Hematopoietic multipotent progenitor cell treated with erythropoietin and hydrocortisone succinate and interleukin-3 and kit ligand, for 6 days (in vitro differentiated cells): ENCODE results near the gene CLEC2D.
"Not testable (repeated sequence)": the region's sequence is repeated elsewhere in the genome, so short reads cannot be mapped to it uniquely, and the experiment has no call there.

Experiments
- DNase-seq: peaks from one replicate; pipeline ENCODE4 v3.0.0-alpha.2; 2015

CLEC2D gene

DNA sequence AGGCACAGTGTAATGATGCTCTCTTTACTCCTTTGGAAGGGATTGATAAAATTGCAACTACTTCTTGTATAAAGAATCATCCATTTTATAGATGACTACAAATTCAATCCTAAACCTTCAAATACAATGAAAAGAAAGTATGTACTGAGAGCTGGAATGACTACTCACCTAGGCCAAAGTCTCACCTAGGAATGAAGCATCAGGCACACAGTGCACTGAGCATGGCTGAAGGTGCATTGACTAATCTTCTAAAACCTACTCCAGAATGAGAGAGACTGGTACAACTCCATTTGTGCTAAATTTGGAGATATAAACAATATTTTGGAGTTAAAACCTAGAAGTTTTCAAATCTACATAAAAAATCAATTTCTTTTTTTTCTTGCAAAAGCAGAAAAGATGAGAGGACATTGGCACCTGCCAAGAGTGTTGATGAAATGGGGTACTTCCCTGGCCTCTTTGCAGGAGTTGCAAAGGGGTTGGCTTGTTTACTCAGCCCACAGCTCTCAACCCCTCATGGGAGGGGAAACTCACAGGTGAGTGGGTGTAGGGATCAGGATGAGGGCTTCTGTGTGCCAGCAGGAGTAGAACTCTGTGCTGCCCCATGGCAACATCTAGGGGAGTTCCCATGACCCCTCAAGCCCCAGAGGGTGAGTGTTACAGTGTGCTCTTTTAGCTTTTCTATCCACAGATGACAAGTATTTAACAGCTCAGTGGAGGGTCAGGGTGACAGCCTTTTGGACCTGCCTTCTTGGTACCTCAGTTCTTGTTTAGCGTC, 32.1 kb downstream of the CLEC2D start:
- no peak for DNase-seq

- peak; percentile 25 for DNase-seq
Measured at GRCh38 chr12:9702255-9702654, 32.7 kb downstream of the CLEC2D start.

DNA sequence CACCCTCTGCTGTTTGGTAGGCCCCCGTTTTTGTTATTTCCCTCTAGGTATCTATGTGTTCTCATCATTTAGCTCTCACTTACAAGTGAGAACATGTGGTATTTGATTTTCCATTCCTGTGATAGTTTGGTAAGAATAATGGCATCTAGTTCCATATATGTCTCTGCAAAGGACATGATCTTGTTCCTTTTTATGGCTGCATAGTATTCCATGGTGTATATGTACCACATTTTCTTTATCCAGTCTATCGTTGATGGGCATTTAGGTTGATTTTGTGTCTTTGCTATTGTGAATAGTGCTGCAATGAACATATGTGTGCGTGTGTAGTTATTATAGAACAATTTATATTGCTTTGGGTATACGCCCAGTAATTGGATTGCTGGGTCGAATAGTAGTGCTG, 35.0 kb downstream of the CLEC2D start:
- not testable (repeated sequence) for DNase-seq

GRCh38 chr12:9706086-9706685, 36.7 kb downstream of the CLEC2D start:
- DNase-seq = no peak

- DNase-seq = peak; percentile 31
Measured at GRCh38 chr12:9707356-9707755, 37.8 kb downstream of the CLEC2D start.

DNA sequence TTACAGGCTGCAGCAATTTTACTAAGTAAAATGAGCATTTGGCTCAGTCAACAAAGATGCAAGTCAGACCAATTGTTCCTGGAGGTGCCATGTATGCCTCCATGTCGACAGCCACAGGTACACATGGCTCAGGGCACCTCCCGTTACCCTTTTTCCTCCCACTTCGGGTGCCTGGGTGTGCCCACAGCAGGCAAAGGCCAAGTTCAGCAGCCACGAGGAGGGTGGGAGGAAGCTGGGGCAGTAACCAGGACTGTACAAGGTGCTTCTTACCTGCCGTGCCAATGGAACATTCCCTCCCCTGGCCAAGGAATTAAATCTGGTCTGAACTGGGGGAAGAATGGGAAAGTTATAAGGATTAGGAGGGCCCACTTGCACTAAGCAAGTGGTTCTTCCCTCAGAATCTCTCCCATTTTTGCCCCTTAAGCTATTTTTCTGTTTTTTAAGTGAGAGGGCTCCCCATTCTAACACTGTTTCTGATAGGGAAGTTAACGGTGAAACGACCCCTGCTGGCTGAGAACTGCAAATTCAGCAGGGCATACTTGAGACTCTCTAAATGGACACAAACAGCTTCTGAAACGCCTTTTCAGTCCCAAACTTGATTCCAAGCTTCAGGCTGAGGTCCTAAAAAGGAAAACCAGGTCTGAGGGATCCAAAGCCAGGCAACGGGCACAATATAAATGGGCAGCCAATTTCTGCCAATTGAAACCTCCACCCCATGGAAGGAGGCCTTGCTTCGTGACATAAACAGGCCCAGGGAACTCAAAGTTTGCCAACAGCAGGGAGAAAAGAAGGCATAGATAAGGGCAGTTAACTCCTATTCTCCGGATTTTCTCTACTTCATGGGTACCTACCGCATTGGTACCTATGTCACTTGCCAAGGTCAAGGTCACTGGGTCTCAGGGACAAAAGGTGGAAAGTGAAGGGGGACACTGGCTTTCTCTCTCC, 38.6 kb downstream of the CLEC2D start:
- DNase-seq = peak; percentile 84

DNA sequence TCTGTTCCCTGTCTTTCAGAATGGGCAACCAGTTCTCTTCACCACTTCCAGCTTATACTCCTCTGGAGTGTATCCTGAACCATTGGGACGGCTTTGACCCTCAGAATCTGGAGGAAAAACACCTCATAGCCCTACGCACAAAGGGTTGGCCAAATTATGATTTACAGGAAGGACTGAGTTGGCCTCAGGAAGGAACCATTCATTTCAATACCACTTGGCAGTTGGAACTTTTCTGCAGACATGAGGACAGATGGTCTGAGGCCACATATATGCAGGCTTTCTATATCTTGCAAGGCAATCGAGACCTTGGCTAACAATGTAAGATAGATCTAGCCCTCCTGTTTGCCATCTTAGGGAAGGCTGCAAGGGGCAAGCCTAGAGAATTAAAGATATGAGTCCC, 39.3 kb downstream of the CLEC2D start:
- DNase-seq = no peak

DNA sequence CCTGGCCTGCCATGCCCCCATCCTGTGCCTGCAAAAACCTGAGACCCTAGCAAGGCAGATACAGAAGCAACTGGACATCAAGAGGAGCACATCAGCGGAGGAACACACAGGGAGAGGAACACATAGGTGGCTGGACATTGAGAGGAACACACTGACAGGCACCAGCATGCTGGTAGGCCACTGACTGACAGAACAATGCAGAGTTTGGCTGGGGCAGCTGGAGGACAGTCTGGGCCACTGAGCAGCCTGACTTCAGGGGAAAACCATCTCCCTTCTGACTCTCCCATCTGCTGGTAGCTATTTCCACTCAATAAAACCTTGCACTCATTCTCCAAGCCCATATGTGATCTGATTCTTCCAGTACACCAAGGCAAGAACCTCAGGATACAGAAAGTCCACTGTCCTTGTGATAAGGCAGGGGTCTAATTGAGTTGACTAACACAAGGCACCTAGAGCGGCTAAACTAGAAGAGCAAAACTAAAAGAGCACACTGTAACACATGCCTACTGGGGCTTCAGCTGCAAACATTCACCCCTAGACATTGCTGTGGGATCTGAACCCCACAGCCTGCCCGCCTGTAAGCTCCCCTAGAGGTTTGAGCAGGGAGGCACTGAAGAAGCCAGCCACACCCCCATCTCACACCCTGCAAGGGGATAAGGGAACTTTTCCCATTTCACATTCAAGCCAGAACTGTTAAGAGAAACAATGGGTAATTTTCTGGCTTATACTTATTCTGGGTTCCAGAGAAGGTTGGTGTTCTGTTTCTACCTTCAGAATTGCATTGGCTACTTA, 41.3 kb downstream of the CLEC2D start:
- no peak for DNase-seq

GRCh38 chr12:9711664-9712063, 42.2 kb downstream of the CLEC2D start:
- DNase-seq = no peak

GRCh38 chr12:9713032-9713558, 43.6 kb downstream of the CLEC2D start:
- not testable (repeated sequence) for DNase-seq

GRCh38 chr12:9717070-9717925, 47.8 kb downstream of the CLEC2D start:
- DNase-seq = no peak

DNA sequence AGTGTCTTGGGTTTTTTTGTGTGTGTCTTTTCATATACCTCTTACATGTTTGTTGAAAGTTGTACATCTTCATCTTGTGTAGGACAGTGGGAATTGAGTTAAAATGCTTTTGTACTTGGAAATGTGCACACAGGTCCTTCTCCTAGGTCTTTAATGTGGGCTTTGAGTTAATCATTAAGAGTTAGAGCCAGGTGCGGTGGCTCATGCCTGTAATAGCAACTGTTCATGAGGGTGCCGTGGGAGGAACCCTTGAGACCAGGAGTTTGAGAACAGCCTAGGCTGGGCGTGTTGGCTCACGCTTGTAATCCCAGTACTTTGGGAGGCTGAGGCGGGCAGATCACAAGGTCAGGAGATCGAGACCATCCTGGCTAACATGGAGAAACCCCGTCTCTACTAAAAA, 49.5 kb downstream of the CLEC2D start:
- DNase-seq = no peak

DNA sequence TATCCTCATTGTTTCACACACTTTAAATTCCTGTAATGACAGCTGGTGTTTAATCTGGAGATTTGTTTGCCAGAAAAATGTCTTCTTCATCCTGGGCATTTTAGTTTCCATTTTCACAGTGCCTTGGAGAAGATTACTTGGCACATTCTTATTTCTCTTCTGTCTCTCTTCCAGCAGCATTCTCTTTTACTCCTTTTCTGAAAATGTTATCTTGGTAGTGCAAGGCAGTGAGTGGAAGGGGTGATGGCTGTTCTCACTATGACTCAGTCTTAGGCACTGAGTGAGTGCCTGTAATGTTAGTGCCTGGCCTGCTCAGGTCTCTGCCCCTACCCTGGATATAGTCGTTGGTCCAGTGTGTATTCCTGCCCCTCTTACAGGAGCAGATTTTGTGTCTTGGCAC, 50.3 kb downstream of the CLEC2D start:
- no peak for DNase-seq

DNA sequence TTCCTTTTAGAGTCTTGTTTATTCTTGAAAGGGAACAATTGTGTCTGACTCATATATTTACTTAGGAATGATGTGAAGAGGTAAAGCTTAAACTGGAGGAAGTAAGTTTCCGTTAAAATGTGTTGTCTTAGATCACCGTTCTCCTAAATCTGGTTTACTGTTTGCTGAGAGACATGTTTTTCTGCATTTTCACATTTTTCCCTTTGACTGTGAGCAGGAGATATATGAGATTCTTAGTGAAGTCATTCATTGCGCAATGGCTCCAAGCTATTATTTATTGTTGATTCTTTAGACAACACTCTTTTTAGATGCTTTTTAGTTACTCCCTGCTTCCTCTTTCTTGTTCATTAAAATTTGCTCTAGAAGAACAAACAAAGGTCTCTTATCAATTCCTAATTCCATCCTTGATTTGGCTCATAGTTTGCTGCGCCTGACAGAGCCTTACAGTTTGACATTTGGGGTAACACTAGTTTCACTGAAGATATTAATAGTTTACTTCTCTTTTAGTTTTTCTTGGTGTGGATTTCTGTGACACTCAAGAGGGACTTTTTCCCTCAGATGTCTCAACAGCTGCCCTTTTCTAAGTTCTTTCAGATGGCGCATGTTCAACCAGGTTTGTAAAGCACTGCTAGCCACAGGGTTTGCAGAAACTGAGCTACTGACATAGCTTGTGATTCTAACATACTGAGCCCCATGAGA, 52.0 kb downstream of the CLEC2D start:
- DNase-seq = no peak

- no peak for DNase-seq
Measured at GRCh38 chr12:9724023-9724422, 54.5 kb downstream of the CLEC2D start.

DNA sequence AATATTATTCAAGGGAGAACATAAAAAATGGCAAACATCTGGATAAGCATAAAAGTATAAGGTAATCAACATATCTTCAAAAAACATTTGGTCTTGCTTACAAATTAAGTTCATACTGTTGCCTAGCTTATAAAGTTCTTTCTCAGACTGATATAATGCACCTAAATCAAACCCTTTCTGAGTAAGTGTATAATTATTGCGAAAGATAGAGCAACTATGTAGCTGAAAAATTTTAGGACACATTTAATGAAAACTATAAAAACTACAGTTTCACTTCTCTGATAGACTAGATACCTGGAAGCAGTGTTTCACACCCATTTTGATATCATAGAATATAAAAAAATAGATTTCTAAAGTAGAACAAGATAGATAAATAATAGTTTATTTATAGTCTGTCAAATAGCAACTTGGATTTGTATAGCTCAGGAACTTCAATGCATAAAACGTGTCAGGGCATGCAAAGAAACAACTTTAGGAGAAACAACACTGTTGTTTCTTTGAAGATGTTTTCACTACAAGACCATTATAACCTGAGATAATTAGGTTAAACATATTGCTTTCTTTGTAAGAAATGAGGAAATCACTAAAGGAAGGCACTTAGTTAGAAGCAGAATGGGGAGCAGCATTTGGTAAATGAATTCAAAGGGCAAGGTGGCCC, 55.8 kb downstream of the CLEC2D start:
- no peak for DNase-seq

GRCh38 chr12:9727813-9728212, 58.3 kb downstream of the CLEC2D start:
- no peak for DNase-seq

DNA sequence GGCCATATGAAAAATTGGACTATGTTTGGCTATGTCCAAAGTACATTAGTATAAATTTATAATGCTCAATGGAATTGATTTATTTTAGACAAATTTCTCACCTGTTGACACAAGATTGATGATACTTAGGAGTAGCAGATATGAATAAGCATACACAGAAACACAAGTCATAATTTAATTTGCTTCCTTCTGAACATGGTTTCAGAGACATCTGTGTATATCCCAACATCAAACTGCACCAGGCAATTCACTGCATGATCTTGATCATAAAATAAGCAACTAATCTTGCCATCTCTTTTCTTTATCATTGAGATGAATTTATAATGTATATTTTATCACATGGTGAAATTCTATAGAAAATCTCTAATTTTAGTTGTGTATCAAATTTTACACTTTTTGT, 59.6 kb downstream of the CLEC2D start:
- no peak for DNase-seq

DNA sequence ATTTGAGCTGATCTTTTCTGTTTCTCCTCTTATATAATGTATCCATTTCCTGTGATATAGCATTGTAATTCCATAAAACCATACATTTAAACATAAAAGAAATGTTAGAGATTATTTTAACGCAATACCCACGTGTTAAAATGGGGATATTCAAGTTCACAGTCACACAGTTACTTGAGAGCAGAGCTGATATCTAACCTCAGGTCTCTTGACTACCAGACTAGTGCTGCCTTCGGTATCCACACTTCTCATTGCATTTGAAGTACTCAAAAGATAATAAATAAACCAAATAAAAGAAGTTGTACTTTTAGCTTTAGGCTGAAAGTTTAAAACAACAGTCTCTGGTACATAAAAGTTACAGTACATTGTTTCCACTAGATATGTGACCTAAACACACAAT, 60.5 kb downstream of the CLEC2D start:
- no peak for DNase-seq

GRCh38 chr12:9730591-9730990, 61.1 kb downstream of the CLEC2D start:
- DNase-seq = no peak
